ENCODE data around the gene TMEM255B. TPM values are rescaled to one million over a fixed set of nuclear protein-coding genes. Genes with fewer than 3 reads are reported as not detected.

Gene TMEM255B
- total RNA-seq, 1 donor from 2014 or later: 1.7 TPM

DNA sequence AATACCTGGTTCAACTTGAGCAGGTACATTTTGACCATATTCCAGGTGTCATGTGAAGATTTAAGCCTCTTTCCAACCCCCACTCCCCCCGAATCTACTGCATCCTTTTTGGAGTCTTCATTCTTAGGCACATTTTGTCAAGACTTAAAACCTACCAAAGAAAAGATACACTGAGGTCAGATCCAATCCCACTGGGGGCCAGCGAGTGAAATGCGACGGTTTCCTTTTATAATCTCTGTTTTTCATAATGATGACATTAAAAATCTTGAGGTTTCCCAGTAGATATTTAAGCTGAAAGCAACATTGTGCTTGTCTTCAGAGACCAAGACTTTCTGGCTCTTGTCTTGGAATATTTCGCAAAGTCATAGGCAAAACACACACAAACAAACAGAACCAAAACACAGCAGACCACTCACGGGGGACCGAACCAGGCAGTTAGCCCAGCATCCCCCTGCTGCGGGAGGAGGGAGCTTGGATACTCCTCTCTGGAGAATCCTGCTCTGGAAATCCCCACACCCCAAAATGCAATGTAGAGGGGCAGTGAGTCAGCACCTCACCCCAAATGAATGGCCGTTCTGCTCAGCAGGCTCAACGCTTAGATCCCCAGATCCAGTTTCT lies 105.4 kb downstream of the TMEM255B start:
- peak overlapping the region; percentile 14 for H3K27ac Mint-ChIP-seq
- H3K4me1 Mint-ChIP-seq: peaks cover 39% of the 10 kb centered on the region
- no peaks in the 10 kb centered on the region for H3K36me3 Mint-ChIP-seq

DNA sequence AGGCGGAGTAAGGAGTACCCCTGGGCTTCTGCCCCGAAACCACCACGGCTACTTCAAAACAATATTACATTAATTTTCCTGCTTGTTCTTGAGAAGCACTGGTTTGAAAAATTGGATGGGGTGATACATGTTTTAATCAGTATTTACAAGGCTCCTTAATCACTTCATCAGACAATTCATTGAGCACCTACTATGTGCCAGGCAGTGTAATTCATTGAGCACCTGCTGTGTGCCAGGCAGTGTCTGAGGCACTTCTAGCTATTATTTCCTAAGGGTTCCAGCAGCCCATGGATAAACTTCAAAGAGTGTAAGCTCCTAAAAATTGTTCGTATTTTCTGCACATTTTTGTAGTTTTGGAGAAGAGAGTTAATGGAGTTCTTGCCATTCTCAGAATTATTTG lies 106.4 kb downstream of the TMEM255B start:
- H3K4me3 Mint-ChIP-seq: peak overlapping the region; percentile 49

More for the DNA sequence above, 105.4 kb downstream of the TMEM255B start:
- peak overlapping the region; percentile 69 for H3K4me3 Mint-ChIP-seq
- DNase-seq (ENCODE audit: low spot score in 2 of 2, unreplicated experiment in 2 of 2): no peak
- TF ChIP-seq, protein P1, sequence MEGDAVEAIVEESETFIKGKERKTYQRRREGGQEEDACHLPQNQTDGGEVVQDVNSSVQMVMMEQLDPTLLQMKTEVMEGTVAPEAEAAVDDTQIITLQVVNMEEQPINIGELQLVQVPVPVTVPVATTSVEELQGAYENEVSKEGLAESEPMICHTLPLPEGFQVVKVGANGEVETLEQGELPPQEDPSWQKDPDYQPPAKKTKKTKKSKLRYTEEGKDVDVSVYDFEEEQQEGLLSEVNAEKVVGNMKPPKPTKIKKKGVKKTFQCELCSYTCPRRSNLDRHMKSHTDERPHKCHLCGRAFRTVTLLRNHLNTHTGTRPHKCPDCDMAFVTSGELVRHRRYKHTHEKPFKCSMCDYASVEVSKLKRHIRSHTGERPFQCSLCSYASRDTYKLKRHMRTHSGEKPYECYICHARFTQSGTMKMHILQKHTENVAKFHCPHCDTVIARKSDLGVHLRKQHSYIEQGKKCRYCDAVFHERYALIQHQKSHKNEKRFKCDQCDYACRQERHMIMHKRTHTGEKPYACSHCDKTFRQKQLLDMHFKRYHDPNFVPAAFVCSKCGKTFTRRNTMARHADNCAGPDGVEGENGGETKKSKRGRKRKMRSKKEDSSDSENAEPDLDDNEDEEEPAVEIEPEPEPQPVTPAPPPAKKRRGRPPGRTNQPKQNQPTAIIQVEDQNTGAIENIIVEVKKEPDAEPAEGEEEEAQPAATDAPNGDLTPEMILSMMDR (IDR thresholded peaks at IDR 0.05; ENCODE audit: unreplicated experiment): no peak
- H3K27me3 Mint-ChIP-seq (ENCODE audit: low read depth): peaks cover 50% of the 10 kb centered on the region
- no peaks in the 10 kb centered on the region for H3K9me3 Mint-ChIP-seq

More for the DNA sequence above, 106.4 kb downstream of the TMEM255B start:
- peaks cover 29% of the 10 kb centered on the region for H3K4me1 Mint-ChIP-seq
- H3K27me3 Mint-ChIP-seq (ENCODE audit: low read depth): peaks cover 54% of the 10 kb centered on the region
- no peak for DNase-seq (ENCODE audit: low spot score in 2 of 2, unreplicated experiment in 2 of 2)
- H3K36me3 Mint-ChIP-seq: no peaks in the 10 kb centered on the region
- H3K27ac Mint-ChIP-seq: no peak overlapping the region
- H3K9me3 Mint-ChIP-seq: no peaks in the 10 kb centered on the region
- TF ChIP-seq, protein P1 (IDR thresholded peaks at IDR 0.05; ENCODE audit: unreplicated experiment): no peak

Other genes with a start within 250 kb of the TMEM255B start
- gene TFDP1, start 174.5 kb upstream of the TMEM255B start, total RNA-seq: 51.6 to 53.6 TPM (median 52.6 TPM) in 3 replicates
- gene ATP4B, start 101.0 kb upstream of the TMEM255B start, total RNA-seq: not detected in 3 replicates
- gene GRK1, start 92.0 kb upstream of the TMEM255B start, total RNA-seq: 0.20 to 0.41 TPM (median 0.34 TPM) in 3 replicates
- gene GAS6, start 104.8 kb downstream of the TMEM255B start, total RNA-seq: 67.4 to 74.1 TPM (median 71.5 TPM) in 3 replicates
- gene C13orf46, start 214.8 kb downstream of the TMEM255B start, total RNA-seq: 0.54 to 1.8 TPM (median 0.57 TPM) in 3 replicates

Data from mesothelial cell of epicardium (in vitro differentiated cells).